Activated CD8-positive, alpha-beta memory T cell treated with anti-CD3 and anti-CD28 coated beads for 4 hours (primary cell): Measurements from ENCODE around the gene ADGRG4.

Experiments used
- DNase-seq, 2 donors: peaks; one replicate each; pipeline ENCODE4 v3.0.0-alpha.2; 2020; ENCODE audit warnings: low read depth in 2 of 2

The ADGRG4 gene

GRCh38 chrX:136456133-136456532, 155.4 kb downstream of the ADGRG4 start:
- no peak for DNase-seq

- no peak for DNase-seq
Measured at GRCh38 chrX:136457303-136457917, 156.6 kb downstream of the ADGRG4 start.

GRCh38 chrX:136464589-136464988, 163.8 kb downstream of the ADGRG4 start:
- DNase-seq, result no peak
